Stimulated activated CD4-positive, alpha-beta T cell treated with anti-CD3 and anti-CD28 coated beads, Interleukin-4, amount 100 ng/mL, for 4 hours (primary cell): ENCODE data around the gene SLC12A3.
A peak's percentile ranks its signal among the peaks of the same experiment; 100 is the strongest.

Experiments
- DNase-seq, 2 experiments: peaks; one replicate each; pipeline ENCODE4 v3.0.0-alpha.2; 2020

SLC12A3 gene

GRCh38 chr16:56894331-56894917 lies 29.4 kb downstream of the SLC12A3 start:
- no peak for DNase-seq

DNA sequence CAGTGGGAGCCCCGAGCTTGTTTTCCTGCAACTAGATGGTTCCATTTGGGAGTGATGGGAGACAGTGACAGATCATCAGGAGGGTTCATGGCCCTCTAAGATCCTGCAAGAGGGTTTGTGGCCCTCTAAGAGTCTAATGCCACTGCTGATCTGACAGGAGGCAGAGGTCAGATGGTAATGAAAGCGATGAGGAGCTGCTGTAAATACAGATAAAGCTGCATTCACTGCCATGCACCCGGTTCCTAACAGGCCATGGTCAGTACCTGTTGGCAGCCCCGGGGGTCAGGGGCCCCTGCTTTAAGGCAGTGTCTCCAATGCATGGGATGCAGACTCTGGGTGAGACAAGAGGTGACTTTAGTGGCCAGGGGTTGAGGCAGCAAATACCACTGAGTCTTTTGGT lies 30.8 kb downstream of the SLC12A3 start:
- no peak for DNase-seq

GRCh38 chr16:56896244-56896643 lies 31.2 kb downstream of the SLC12A3 start:
- no peak for DNase-seq

DNA sequence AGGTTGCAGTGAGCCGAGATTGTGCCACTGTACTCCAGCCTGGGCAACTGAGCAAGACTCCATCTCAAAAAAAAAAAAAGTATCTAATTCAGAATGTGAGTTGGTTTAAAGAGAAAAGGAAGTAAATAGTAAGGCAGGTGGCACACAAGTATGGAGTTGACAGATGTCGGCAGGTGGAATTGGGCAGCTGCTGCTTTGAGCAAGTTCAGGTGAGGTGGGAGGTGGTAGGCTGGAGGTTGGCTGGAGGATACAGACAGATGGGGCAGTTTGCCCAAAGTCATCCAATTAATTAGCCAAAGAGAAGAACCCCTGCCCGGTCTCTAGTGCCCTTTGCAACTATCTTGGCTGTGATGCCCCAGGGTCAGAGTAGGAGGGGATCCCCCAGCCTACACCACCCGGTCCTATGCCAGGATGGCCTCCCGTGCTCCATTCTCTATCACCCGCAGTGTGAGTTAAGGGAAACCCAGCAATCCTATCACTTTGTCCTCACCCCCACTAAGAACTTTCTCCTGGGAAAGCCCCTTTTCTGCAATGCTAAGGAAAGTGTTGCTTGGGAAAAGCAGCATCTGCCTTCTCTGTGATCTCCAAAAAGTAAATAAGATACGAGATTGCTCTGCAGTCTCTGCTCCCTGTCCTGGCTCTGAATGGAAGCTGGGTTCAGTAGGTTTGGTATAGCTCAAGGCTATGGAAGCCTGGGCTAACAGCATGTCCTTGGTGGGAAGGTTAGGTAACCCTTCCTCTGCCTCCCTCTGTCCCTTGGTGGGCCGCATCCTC lies 32.2 kb downstream of the SLC12A3 start:
- no peak for DNase-seq

GRCh38 chr16:56898847-56899246 lies 33.8 kb downstream of the SLC12A3 start:
- no peak for DNase-seq

GRCh38 chr16:56903866-56904265 lies 38.9 kb downstream of the SLC12A3 start:
- no peak for DNase-seq

DNA sequence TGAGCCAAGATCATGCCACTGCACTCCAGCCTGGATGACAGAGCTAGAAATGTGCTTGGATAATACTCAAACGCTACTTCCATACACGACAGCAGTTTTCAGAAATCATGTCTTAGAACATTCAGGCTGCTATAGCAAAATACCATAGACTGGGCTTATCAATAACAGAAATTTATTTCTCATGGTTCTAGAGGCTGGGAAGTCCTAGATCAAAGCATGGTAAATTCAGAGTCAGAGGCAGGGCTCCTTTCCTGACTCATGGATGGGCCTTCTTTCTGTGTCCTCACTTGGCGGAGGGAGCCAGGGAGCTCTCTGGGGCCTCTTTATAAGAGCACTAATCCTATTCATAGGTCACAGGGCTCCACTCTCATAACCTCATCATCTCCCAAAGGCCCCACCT lies 42.4 kb downstream of the SLC12A3 start:
- DNase-seq: no peak

GRCh38 chr16:56909527-56909979 lies 44.5 kb downstream of the SLC12A3 start:
- no peak for DNase-seq

GRCh38 chr16:56910112-56910511 lies 45.1 kb downstream of the SLC12A3 start:
- DNase-seq: no peak

- no peak for DNase-seq
Measured at GRCh38 chr16:56910654-56911539, 45.9 kb downstream of the SLC12A3 start.

DNA sequence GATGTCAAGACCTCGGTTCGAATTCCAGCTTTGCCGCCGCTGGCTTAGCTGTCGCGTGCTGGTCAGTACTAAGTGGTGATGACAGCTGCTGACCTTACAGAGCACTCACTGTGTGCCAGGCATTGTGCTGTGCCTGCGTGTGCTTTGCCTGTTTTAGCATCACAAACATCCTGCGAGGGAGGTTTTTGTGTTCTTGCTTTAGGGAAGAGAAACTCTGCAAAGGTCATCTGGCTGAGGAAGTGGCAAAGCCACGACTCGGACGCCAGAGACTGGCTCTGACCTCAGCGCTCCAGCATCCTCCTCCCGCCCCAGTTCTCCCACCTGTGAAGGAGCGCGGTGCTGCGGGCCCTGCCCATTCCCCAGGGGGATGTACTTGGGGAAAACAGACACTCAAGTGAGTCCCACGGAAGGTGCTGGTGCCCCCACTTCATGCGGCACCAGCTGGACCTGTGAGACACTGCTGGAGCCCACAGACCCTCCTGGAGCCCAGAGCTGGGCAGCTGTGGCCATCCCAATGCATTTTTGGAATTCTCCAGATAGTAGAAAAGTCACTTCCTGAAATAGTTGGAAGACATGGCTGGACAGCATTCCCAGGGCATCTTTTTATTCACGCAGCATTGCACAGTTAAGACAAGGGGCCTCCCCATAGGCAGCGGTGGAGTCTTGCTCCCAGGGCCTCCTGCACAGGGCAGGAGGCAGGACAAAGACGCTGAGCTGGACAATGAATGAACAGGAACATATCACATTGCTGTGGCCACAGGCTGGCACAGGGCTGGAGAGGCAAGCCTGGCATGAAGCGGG lies 47.0 kb downstream of the SLC12A3 start:
- DNase-seq: no peak

DNA sequence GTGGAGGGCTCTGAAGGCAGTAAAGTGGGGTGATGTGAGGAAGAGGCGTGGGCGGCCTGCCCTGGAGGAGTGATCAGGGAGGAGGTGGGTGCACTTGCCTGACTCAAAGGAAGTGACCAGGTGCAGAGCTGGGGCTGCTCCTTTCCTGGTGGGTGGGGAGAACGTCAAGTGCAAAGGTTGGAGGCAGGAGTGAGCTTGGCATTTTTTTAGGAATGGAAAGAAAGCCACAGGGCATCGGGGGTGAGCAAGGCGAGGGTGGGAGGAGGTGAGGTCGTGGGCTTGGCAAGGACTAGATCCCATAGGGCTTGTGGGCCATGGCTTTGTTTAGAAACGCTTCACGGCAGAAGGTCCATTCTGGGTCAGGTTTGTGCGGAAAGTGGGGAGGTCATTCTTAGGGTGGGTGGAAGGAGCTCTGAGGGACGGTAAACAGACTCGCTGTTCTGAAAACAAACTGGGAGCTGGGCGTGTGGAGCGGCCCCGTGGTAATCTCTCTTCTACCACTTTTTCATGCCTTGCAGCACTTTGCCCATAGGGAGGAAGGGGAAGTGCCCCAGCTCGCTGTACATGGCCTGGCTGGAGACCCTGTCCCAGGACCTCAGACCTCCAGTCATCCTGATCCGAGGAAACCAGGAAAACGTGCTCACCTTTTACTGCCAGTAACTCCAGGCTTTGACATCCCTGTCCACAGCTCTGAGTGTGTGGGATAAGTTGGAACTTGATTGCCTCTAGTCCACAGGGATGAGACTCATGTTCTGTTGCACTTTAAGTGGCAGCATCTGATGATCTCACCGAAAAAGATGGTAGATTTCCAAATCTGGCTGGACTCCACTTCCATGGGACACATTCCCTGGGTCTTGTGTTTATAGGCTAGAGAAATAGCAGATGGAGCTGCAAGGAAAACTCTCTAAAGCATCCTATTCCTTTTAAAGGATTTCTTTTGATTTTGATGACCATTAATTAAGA lies 48.0 kb downstream of the SLC12A3 start:
- no peak for DNase-seq

DNA sequence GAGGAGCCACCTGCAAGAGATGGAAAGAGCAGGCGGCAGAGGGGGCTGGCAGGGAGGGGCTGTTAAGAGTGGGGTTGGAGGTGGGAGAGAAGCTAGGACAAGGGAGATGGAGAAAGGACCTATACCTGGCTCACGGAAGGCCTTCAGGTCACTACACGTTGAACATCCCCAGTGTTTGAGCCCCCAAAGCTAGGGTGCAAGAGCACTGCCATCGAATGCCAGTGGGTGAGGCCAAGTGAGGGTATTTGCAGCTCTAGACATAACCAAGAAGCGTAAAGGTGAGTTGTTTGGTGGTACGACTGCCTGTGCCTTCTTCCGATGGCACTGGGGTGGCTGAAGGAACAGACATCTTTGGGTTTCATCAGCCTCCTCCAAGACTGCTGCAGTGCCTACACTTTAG lies 49.9 kb downstream of the SLC12A3 start:
- DNase-seq: no peak

DNA sequence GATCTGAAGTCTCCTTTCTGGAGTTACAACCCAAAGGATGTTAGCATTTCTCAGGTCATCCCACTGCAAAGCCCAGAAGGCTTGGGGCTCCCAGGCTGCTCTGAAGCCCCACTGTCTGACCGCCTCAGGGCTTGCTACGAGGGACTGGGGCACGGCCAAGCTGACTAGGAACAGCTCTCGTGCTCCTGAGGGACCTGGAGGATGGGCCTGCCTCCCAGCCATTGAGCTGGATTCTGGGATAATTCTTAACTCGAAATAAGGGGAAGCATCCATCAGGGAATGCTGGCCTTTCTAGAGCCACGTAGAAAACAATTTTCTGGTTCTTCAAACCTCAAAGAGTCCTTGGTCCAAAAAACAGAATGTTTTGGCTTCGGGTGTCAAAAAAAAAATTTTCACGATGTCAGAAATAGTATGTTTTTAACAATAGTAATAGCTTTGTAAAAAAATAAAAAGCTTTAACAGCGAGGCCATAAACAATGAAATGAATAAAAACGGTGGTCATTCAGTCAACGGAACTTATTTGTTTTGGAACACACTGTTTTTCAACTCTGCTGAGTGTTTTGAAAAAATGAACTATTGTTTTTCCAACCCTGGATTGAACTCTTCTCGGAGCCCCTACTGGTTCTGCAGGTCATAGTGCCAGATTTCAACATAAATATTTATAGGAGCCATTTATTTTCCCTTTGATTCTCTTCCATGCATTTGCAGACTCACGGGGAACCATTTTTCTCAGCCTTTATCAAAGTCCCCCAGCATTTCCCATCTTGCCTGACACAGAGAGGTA lies 50.5 kb downstream of the SLC12A3 start:
- no peak for DNase-seq

- DNase-seq: peak in 1 of 2 experiments; percentile 7
Measured at GRCh38 chr16:56916571-56917403, 51.8 kb downstream of the SLC12A3 start.

DNA sequence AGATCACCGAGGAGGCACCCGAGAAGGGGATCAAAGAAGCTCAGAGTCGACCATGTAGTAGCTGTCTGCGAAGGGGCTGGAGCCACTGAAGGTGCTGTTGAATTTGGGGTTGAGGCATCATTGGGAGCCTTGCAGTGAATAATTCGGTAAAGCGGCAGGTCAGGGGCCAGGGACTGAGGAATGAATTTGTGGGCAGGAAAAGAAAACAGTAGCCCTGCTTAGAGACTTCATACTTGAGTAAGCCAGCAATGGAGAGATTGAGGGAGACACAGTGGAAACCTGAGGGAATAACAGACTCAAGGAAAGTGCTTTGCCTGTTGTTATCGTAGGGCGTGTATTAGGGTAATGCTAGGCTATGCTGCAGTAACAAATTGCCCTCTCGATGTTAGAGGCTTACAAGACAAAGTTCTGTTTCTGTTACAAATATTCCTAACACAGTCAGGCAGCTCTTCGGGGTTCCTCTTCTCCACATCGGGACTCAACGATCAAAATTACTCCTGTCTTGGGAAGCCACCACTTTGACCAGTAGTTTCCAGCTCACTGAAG lies 53.5 kb downstream of the SLC12A3 start:
- DNase-seq: no peak

- DNase-seq: no peak
Measured at GRCh38 chr16:56919099-56919800, 54.2 kb downstream of the SLC12A3 start.

GRCh38 chr16:56921571-56921970 lies 56.6 kb downstream of the SLC12A3 start:
- no peak for DNase-seq
